Neural progenitor cell (in vitro differentiated cells): ENCODE results near the gene SGO2. TPM values are rescaled to one million over a fixed set of nuclear protein-coding genes. Genes with fewer than 3 reads are reported as not detected.

ENCODE experiments used
- DNase-seq: peaks from one replicate; pipeline ENCODE4 v3.0.0-alpha.2; 2016; ENCODE audit warnings: low spot score
- H2AFZ ChIP-seq: fragments of 200-600 bp; sonication (generic); replicated peaks from 2 replicates; pipeline ENCODE4 v1.6.1; 2016; ENCODE audit warnings: antibody characterized with exemption
- H3F3A ChIP-seq: fragments of 200-600 bp; sonication (generic); 2 replicates; pipeline ENCODE4 v1.6.1; 2016; ENCODE audit warnings: antibody characterized with exemption, low read depth
- H3K27ac ChIP-seq: fragments of 200-600 bp; sonication (generic); 2 replicates; pipeline ENCODE4 v1.5.1; 2016; ENCODE audit warnings: mild to moderate bottlenecking
- H3K27me3 ChIP-seq: fragments of 200-600 bp; sonication (generic); 2 replicates; pipeline ENCODE4 v1.6.1; 2016; ENCODE audit warnings: mild to moderate bottlenecking, moderate library complexity
- H3K36me3 ChIP-seq: fragments of 200-600 bp; sonication (generic); 2 replicates; pipeline ENCODE4 v1.5.1; 2016
- H3K4me1 ChIP-seq: fragments of 200-600 bp; sonication (generic); 2 replicates; pipeline ENCODE4 v1.6.1; 2016; ENCODE audit warnings: mixed run types
- H3K4me2 ChIP-seq: fragments of 200-600 bp; sonication (generic); 2 replicates; pipeline ENCODE4 v1.6.1; 2016
- H3K4me3 ChIP-seq: fragments of 200-600 bp; sonication (generic); 2 replicates; pipeline ENCODE4 v1.5.1; 2016
- H3K79me2 ChIP-seq: fragments of 200-600 bp; sonication (generic); 2 replicates; pipeline ENCODE4 v1.6.1; 2016; ENCODE audit warnings: low read depth
- H3K9ac ChIP-seq: fragments of 200-600 bp; sonication (generic); 2 replicates; pipeline ENCODE4 v1.6.1; 2016
- H3K9me3 ChIP-seq: fragments of 200-600 bp; sonication (generic); 2 replicates; pipeline ENCODE4 v1.5.1; 2016; ENCODE audit warnings: low read depth
- H4K20me1 ChIP-seq: fragments of 200-600 bp; sonication (generic); 2 replicates; pipeline ENCODE4 v1.6.1; 2016; ENCODE audit warnings: low read depth
- H3K27ac Mint-ChIP-seq: 3 replicates; pipeline ENCODE4 v1.8.0; 2021; ENCODE audit warnings: mixed read lengths
- H3K27me3 Mint-ChIP-seq: 2 replicates; pipeline ENCODE4 v1.8.0; 2022; ENCODE audit warnings: low read depth, mild to moderate bottlenecking, inconsistent platforms, moderate library complexity, mixed read lengths; ENCODE audit not compliant: insufficient read depth
- H3K36me3 Mint-ChIP-seq: 3 replicates; pipeline ENCODE4 v1.8.0; 2021; ENCODE audit warnings: mixed read lengths
- H3K4me1 Mint-ChIP-seq: 3 replicates; pipeline ENCODE4 v1.8.0; 2021; ENCODE audit warnings: mixed read lengths
- H3K4me3 Mint-ChIP-seq: 3 replicates; pipeline ENCODE4 v1.8.0; 2021; ENCODE audit warnings: mild to moderate bottlenecking, moderate library complexity, mixed read lengths
- H3K9me3 Mint-ChIP-seq: 3 replicates; pipeline ENCODE4 v1.8.0; 2020; ENCODE audit warnings: mixed read lengths
- EZH2 ChIP-seq: fragments of 200-600 bp; sonication (generic); IDR thresholded peaks from 2 replicates; pipeline ENCODE4 v1.6.1; 2017; ENCODE audit warnings: antibody characterized with exemption, mild to moderate bottlenecking, moderate library complexity
- EZH2phosphoT487 ChIP-seq: fragments of 200-600 bp; sonication (generic); IDR thresholded peaks from 2 replicates; pipeline ENCODE4 v1.6.1; 2017; ENCODE audit warnings: antibody characterized with exemption
- total RNA-seq: library from RNA; depleted of rRNA; stranded (reverse); fragments of >200 nt; gene quantifications from 2 replicates; pipeline ENCODE4 v1.2.3, GENCODE V29; 2015; ENCODE audit warnings: low replicate concordance
- TF ChIP-seq, protein P1 (sequence below): fragments of 200-600 bp; sonication (generic); IDR thresholded peaks from 2 replicates; pipeline ENCODE4 v1.5.1; 2017; ENCODE audit warnings: antibody characterized with exemption, mild to moderate bottlenecking

Gene SGO2
- total RNA-seq, 1 donor from 2014 or later, result 83.8 TPM

DNA sequence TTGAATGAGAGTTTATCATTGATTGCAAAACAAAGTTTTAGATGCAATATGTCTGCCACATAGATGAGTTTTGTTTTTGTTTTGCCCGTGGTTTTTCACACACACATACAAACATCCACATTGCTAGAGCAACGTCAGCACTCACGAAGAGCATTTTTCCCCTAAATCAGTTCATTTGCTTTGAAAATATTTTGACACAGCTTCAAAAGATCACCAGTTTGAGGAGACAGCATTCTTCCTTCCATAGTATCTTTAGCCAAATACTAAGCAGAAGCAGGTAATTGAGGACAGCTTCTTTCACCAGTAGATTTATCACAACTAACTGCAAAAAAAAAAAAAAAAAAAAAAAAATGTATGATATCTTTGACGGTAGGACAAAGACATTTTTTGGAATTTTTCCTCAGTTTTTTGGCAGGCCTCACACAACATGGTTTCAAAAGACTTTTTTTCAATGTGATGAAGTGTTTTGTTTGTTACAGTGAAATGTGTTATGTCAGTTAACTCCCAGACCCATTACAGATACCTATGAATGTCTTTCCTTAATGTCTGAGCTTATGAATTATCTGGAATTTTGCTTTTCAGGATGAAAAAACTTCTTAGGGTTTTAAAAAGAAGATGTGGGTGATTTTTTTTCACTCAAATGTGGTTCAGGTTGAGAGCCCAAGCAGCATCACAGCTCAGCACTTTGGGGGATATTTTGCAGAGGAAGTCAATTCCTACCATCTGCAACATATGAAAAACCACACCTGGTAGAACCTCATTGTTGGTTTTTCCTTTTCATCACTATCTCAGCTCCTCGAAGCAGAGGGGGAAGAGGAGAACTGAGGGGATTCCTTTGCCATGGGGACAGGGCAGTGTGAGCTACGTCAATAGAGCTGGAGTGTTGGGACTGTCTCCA is 91.4 kb downstream of the SGO2 start:
- Histone ChIP-seq H3K27ac (no peak overlapping the region), H3K9ac (no peak overlapping the region), H3K4me1 (no peaks in the 10 kb centered on the region), H3K36me3 (no peaks in the 10 kb centered on the region), H3K79me2 (no peaks in the 10 kb centered on the region), H3K4me3 (no peak overlapping the region), H4K20me1 (no peaks in the 10 kb centered on the region), H3K27me3 (no peaks in the 10 kb centered on the region), H2AFZ (no peak overlapping the region), H3K9me3 (no peaks in the 10 kb centered on the region), H3K4me2 (no peak overlapping the region), H3F3A (no peaks in the 10 kb centered on the region)
- no peak for TF ChIP-seq EZH2
- TF ChIP-seq EZH2phosphoT487, result no peak
- TF ChIP-seq, protein P1, sequence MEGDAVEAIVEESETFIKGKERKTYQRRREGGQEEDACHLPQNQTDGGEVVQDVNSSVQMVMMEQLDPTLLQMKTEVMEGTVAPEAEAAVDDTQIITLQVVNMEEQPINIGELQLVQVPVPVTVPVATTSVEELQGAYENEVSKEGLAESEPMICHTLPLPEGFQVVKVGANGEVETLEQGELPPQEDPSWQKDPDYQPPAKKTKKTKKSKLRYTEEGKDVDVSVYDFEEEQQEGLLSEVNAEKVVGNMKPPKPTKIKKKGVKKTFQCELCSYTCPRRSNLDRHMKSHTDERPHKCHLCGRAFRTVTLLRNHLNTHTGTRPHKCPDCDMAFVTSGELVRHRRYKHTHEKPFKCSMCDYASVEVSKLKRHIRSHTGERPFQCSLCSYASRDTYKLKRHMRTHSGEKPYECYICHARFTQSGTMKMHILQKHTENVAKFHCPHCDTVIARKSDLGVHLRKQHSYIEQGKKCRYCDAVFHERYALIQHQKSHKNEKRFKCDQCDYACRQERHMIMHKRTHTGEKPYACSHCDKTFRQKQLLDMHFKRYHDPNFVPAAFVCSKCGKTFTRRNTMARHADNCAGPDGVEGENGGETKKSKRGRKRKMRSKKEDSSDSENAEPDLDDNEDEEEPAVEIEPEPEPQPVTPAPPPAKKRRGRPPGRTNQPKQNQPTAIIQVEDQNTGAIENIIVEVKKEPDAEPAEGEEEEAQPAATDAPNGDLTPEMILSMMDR, result no peak
- no peak for DNase-seq
- Mint-ChIP-seq H3K36me3 (no peaks in the 10 kb centered on the region), H3K27me3 (peaks cover under 1% of the 10 kb centered on the region), H3K4me3 (no peak overlapping the region), H3K9me3 (no peaks in the 10 kb centered on the region), H3K4me1 (no peaks in the 10 kb centered on the region), H3K27ac (no peak overlapping the region)

DNA sequence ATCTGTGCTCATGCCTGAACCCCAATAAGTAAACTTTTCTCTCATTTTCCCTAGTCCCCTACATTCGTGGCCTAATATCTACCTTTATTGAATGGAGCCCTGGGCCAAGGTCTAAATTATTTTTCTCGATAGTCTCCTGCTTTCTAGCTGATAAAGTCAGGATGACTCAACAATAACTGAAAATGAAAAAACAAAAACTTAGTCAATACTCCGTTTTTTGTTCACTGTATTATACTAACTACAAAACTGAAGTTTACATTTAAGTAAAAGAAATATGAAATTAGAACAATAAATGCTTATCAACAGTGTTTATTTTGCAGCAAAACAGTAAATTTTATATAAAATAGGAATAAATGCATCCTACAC is 92.0 kb downstream of the SGO2 start:
- H3K9me3 ChIP-seq, result no peaks in the 10 kb centered on the region
- H3K4me3 Mint-ChIP-seq, result no peak overlapping the region
- no peaks in the 10 kb centered on the region for H3K27me3 Mint-ChIP-seq
- H4K20me1 ChIP-seq, result no peaks in the 10 kb centered on the region
- no peak for DNase-seq
- no peaks in the 10 kb centered on the region for H3K27me3 ChIP-seq
- H3K4me1 Mint-ChIP-seq, result no peaks in the 10 kb centered on the region
- no peak overlapping the region for H2AFZ ChIP-seq
- no peaks in the 10 kb centered on the region for H3K9me3 Mint-ChIP-seq
- no peak overlapping the region for H3K4me2 ChIP-seq
- H3K27ac ChIP-seq, result no peak overlapping the region
- TF ChIP-seq, protein P1, result no peak
- TF ChIP-seq EZH2phosphoT487 (no peak), EZH2 (no peak)
- H3K27ac Mint-ChIP-seq, result no peak overlapping the region
- no peaks in the 10 kb centered on the region for H3F3A ChIP-seq
- H3K4me1 ChIP-seq, result no peaks in the 10 kb centered on the region
- H3K79me2 ChIP-seq, result no peaks in the 10 kb centered on the region
- H3K36me3 Mint-ChIP-seq, result no peaks in the 10 kb centered on the region
- no peak overlapping the region for H3K9ac ChIP-seq
- no peak overlapping the region for H3K4me3 ChIP-seq
- H3K36me3 ChIP-seq, result no peaks in the 10 kb centered on the region

DNA sequence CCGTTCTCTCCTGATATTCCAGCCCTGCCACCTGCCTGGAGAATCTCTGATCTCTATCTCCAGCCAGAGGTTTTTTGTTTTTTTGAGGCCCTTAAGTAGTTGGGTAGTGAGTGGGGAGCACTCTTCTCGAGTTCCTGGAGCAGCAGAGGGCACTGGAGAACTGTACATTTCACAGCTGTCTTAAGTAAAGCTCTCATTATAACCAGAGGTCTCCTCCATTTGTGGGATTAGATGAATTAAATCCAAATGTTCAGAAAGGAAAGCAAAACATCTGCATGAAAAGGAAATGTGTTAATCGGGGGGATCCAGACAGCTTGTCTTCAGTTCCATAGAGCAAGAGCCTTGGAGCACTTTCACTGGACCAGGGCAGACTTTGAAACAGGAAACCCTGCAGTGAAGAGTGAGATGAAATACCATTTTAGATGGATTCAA is 92.6 kb downstream of the SGO2 start:
- DNase-seq, result peak; percentile 40
- Mint-ChIP-seq H3K4me1 (no peaks in the 10 kb centered on the region), H3K27me3 (no peaks in the 10 kb centered on the region), H3K9me3 (no peaks in the 10 kb centered on the region), H3K4me3 (no peak overlapping the region), H3K36me3 (no peaks in the 10 kb centered on the region), H3K27ac (no peak overlapping the region)
- Histone ChIP-seq H3K4me2 (no peak overlapping the region), H3K79me2 (no peaks in the 10 kb centered on the region), H3F3A (no peaks in the 10 kb centered on the region), H3K9ac (no peak overlapping the region), H4K20me1 (no peaks in the 10 kb centered on the region), H3K4me1 (no peaks in the 10 kb centered on the region), H3K9me3 (no peaks in the 10 kb centered on the region), H3K27me3 (no peaks in the 10 kb centered on the region), H3K36me3 (no peaks in the 10 kb centered on the region), H2AFZ (peak overlapping the region; percentile 4), H3K27ac (no peak overlapping the region), H3K4me3 (no peak overlapping the region)
- TF ChIP-seq, protein P1, result peak; percentile 32
- TF ChIP-seq EZH2, result no peak
- no peak for TF ChIP-seq EZH2phosphoT487
